PC-3 (cell line): ENCODE data around the gene MOB3A. TPM values are rescaled to one million over a fixed set of nuclear protein-coding genes. Genes with fewer than 3 reads are reported as not detected.

ENCODE experiments used
- ATAC-seq: fragments of 200-7000 bp; cut with Tn5 transposase; 2 replicates; pipeline ENCODE4 v1.9.1; 2020; ENCODE audit warnings: mild to moderate bottlenecking, moderate library complexity
- BruUV-seq: library from RNA; stranded (reverse); fragments of 400-500 nt; replicated peaks from 2 replicates; lab custom pipeline; 2021; lab: Mats Ljungman, UMichigan
- CTCF ChIA-PET: fragments of 300-600 bp; sonication (Branson Sonifier 250); formaldehyde crosslinking; loops from one replicate; lab custom pipeline; 2022; ENCODE audit warnings: antibody characterized with exemption; lab: Charles Lee
- POLR2A ChIA-PET: fragments of 300-600 bp; sonication (Branson Sonifier 250); formaldehyde crosslinking; loops from one replicate; lab custom pipeline; 2022; ENCODE audit warnings: antibody characterized with exemption; ENCODE audit not compliant: unreplicated experiment; lab: Charles Lee
- DNase-seq: peaks from one replicate; pipeline ENCODE4 v3.0.0-alpha.2; 2015
- H2AFZ ChIP-seq: fragments of 300-600 bp; sonication (generic); 2 replicates; pipeline ENCODE4 v1.6.0; 2016; ENCODE audit warnings: antibody characterized with exemption, low read length
- H3F3A ChIP-seq: fragments of 300-600 bp; sonication (generic); one replicate; pipeline ENCODE4 v1.6.0; 2017; ENCODE audit warnings: antibody characterized with exemption, low read length, control low read depth, mild to moderate bottlenecking; ENCODE audit not compliant: unreplicated experiment
- H3K27ac ChIP-seq: fragments of 300-600 bp; sonication (generic); 2 replicates; pipeline ENCODE4 v1.5.1; 2016; ENCODE audit warnings: mild to moderate bottlenecking, low read length
- H3K27me3 ChIP-seq: fragments of 300-600 bp; sonication (generic); 2 replicates; pipeline ENCODE4 v1.6.1; 2016; ENCODE audit warnings: low read length, mixed read lengths
- H3K36me3 ChIP-seq: fragments of 300-600 bp; sonication (generic); 2 replicates; pipeline ENCODE4 v1.6.1; 2016; ENCODE audit warnings: low read depth, mixed run types, low read length, mixed read lengths
- H3K4me1 ChIP-seq: fragments of 300-600 bp; sonication (generic); 2 replicates; pipeline ENCODE4 v1.5.1; 2016; ENCODE audit warnings: low read length; ENCODE audit not compliant: insufficient read depth
- H3K4me2 ChIP-seq: fragments of 300-600 bp; sonication (generic); 2 replicates; pipeline ENCODE4 v1.6.0; 2016; ENCODE audit warnings: low read length
- H3K4me3 ChIP-seq: fragments of 300-600 bp; sonication (generic); 2 replicates; pipeline ENCODE4 v1.5.1; 2016; ENCODE audit warnings: mild to moderate bottlenecking, low read length, mixed read lengths
- H3K79me2 ChIP-seq: fragments of 300-600 bp; sonication (generic); 2 replicates; pipeline ENCODE4 v1.6.1; 2017; ENCODE audit warnings: low read length, mixed read lengths
- H3K9ac ChIP-seq: fragments of 300-600 bp; sonication (generic); 2 replicates; pipeline ENCODE4 v1.6.0; 2016; ENCODE audit warnings: mild to moderate bottlenecking, low read length
- H3K9me2 ChIP-seq: fragments of 300-600 bp; sonication (generic); replicated peaks from 2 replicates; pipeline ENCODE4 v1.6.1; 2016; ENCODE audit warnings: mixed run types, low read length, mixed read lengths
- H3K9me3 ChIP-seq: fragments of 300-600 bp; sonication (generic); 2 replicates; pipeline ENCODE4 v1.6.1; 2016; ENCODE audit warnings: low read length, mixed read lengths
- H4K20me1 ChIP-seq: fragments of 300-600 bp; sonication (generic); 2 replicates; pipeline ENCODE4 v1.6.1; 2016; ENCODE audit warnings: low read length, mixed read lengths
- EZH2 ChIP-seq: fragments of 300-600 bp; sonication (generic); IDR thresholded peaks from one replicate; pipeline ENCODE4 v1.6.1; 2017; ENCODE audit warnings: antibody characterized with exemption, mild to moderate bottlenecking, low read length; ENCODE audit not compliant: unreplicated experiment
- EZH2phosphoT487 ChIP-seq: fragments of 300-600 bp; sonication (generic); IDR thresholded peaks from 2 replicates; pipeline ENCODE4 v1.6.1; 2018; ENCODE audit warnings: mild to moderate bottlenecking, antibody characterized with exemption, low read length, borderline replicate concordance
- intact Hi-C: fragments of 100-400 bp; cut with micrococcal nuclease; formaldehyde crosslinking; loops from 2 replicates; pipeline ENCODE4 v1.9.0; 2023
- total RNA-seq: library from RNA; depleted of rRNA; stranded (reverse); fragments of >200 nt; gene quantifications from 2 replicates; pipeline ENCODE4 v1.2.3, GENCODE V29; 2014
- TF ChIP-seq, protein P1 (sequence below): fragments of 300-600 bp; sonication (generic); conservative IDR thresholded peaks from 2 replicates; pipeline ENCODE4 v1.5.1; 2017; ENCODE audit warnings: antibody characterized with exemption, low read depth, mild to moderate bottlenecking, low read length

Gene MOB3A
- total RNA-seq, 1 experiment from 2014 or later, result 15.1 TPM

DNA sequence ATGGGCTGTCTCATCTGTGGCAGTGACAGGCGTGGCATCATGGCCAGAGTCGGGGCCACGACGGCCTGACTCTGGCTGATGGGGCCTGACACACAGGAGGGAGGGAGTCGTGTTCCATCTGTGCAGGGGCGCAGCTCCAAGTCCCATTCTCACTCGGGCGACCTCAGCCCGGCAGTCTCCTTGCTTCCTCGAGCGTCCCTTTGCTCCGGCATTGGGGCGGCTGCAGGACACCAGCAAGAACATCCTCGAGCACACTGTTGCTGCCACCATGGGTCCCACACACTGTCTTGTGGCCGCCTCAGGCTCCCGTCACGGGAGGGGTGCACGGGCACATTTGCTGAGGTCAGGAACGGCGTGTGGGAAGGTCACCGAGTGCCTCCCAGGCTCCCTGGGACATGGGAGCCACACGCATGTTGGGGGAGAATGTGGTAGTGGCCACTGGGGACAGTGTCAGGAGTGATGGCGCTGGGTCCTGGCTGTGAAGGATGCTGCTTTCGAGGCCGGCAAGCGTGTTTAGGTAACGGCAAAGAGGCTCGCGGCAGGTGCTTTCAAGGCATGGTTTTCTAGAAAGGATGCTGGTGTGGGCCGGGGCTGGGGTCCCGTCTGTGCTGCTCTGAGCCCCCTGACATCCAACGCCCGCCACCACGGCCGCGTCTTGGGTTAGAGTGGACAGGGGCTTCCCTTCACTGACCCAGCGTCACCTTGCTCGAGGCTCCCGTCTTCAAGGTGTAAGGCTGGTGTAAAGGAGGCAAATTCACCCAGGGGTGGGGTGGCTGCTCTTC lies 4.0 kb upstream of the MOB3A start:
- H3K27ac ChIP-seq, result no peak overlapping the region
- no peaks in the 10 kb centered on the region for H3F3A ChIP-seq
- H4K20me1 ChIP-seq, result no peaks in the 10 kb centered on the region
- H3K4me3 ChIP-seq, result no peak overlapping the region
- H3K36me3 ChIP-seq, result peaks cover 4% of the 10 kb centered on the region
- H3K9ac ChIP-seq, result no peak overlapping the region
- H3K79me2 ChIP-seq, result peaks cover 15% of the 10 kb centered on the region
- no TSS peak for BruUV-seq
- ATAC-seq, result no peak
- no peak for DNase-seq
- intact Hi-C loops, result loop anchor here (5.0 kb wide), 1 partner anchor 52 kb away; the partner anchor contains the start of gene AP3D1
- H3K9me2 ChIP-seq, result no peaks in the 10 kb centered on the region
- H3K4me1 ChIP-seq, result peaks cover 5% of the 10 kb centered on the region; the same call in 1 of the 2 replicates
- ChIA-PET CTCF (no interaction called here), POLR2A (no interaction called here)
- no peak for TF ChIP-seq EZH2phosphoT487
- TF ChIP-seq, protein P1, sequence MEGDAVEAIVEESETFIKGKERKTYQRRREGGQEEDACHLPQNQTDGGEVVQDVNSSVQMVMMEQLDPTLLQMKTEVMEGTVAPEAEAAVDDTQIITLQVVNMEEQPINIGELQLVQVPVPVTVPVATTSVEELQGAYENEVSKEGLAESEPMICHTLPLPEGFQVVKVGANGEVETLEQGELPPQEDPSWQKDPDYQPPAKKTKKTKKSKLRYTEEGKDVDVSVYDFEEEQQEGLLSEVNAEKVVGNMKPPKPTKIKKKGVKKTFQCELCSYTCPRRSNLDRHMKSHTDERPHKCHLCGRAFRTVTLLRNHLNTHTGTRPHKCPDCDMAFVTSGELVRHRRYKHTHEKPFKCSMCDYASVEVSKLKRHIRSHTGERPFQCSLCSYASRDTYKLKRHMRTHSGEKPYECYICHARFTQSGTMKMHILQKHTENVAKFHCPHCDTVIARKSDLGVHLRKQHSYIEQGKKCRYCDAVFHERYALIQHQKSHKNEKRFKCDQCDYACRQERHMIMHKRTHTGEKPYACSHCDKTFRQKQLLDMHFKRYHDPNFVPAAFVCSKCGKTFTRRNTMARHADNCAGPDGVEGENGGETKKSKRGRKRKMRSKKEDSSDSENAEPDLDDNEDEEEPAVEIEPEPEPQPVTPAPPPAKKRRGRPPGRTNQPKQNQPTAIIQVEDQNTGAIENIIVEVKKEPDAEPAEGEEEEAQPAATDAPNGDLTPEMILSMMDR, result no peak
- no peak for TF ChIP-seq EZH2
- no peak overlapping the region for H2AFZ ChIP-seq
- no peak overlapping the region for H3K4me2 ChIP-seq
- H3K9me3 ChIP-seq, result no peaks in the 10 kb centered on the region
- no peaks in the 10 kb centered on the region for H3K27me3 ChIP-seq

DNA sequence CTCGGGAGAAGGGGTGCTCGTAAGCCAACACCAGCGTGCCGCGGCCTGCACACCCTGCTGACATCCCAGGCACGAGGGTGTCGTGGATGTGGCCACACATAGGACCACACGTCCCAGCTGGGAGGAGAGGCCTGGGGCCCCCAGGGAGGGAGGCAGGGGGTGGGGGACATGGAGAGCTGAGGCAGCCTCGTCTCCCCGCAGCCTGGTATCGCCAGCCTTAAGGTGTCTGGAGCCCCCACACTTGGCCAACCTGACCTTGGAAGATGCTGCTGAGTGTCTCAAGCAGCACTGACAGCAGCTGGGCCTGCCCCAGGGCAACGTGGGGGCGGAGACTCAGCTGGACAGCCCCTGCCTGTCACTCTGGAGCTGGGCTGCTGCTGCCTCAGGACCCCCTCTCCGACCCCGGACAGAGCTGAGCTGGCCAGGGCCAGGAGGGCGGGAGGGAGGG lies 3.0 kb upstream of the MOB3A start:
- intact Hi-C loops, result loop anchor here (5.0 kb wide), 1 partner anchor 53 kb away; the partner anchor contains the start of gene AP3D1
- H3K27ac ChIP-seq, result no peak overlapping the region
- H2AFZ ChIP-seq, result no peak overlapping the region
- no peaks in the 10 kb centered on the region for H3K27me3 ChIP-seq
- H3K4me2 ChIP-seq, result no peak overlapping the region
- H3K9ac ChIP-seq, result no peak overlapping the region
- TF ChIP-seq EZH2phosphoT487, result no peak
- TF ChIP-seq EZH2, result no peak
- TF ChIP-seq, protein P1, result no peak
- CTCF ChIA-PET, result no interaction called here
- H3K4me1 ChIP-seq, result peaks cover 5% of the 10 kb centered on the region; the same call in 1 of the 2 replicates
- H3F3A ChIP-seq, result no peaks in the 10 kb centered on the region
- H3K4me3 ChIP-seq, result no peak overlapping the region
- no peaks in the 10 kb centered on the region for H4K20me1 ChIP-seq
- peaks cover 20% of the 10 kb centered on the region for H3K79me2 ChIP-seq
- no peak for ATAC-seq
- no peak for DNase-seq
- no peaks in the 10 kb centered on the region; the same call in 1 of the 2 replicates for H3K36me3 ChIP-seq
- no peaks in the 10 kb centered on the region for H3K9me3 ChIP-seq
- no TSS peak for BruUV-seq
- POLR2A ChIA-PET, result no interaction called here
- H3K9me2 ChIP-seq, result no peaks in the 10 kb centered on the region
